Uterus (tissue), 4 donors: Measurements from ENCODE around the gene SLC66A2. TPM values are rescaled to one million over a fixed set of nuclear protein-coding genes. Genes with fewer than 3 reads are reported as not detected.
A peak's percentile ranks its signal among the peaks of the same experiment; 100 is the strongest.

Source experiments
- DNase-seq, 2 donors: peaks; one replicate each; pipeline ENCODE4 v3.0.0-alpha.2; 2019 to 2020
- H3K27ac ChIP-seq, 2 donors: fragments of 200-600 bp; sonication (generic); 1 replicate in 1 of 2; 2 replicates in 1 of 2; pipeline ENCODE4 v1.5.1; 2016 to 2018
- H3K27me3 ChIP-seq, 2 donors: fragments of 200-600 bp; sonication (generic); one replicate each; pipeline ENCODE4 v1.5.1; 2018 to 2019; ENCODE audit warnings: control low read depth in 1 of 2
- H3K36me3 ChIP-seq, 2 donors: fragments of 200-600 bp; sonication (generic); one replicate each; pipeline ENCODE4 v1.5.1; 2019; ENCODE audit warnings: control low read depth in 1 of 2
- H3K4me1 ChIP-seq, 2 donors: fragments of 200-600 bp; sonication (generic); one replicate each; pipeline ENCODE4 v1.5.1; 2018 to 2019; ENCODE audit warnings: control low read depth in 1 of 2
- H3K4me3 ChIP-seq, 2 donors: fragments of 200-600 bp; sonication (generic); 1 replicate in 1 of 2; 2 replicates in 1 of 2; pipeline ENCODE4 v1.5.1; 2018 to 2019; ENCODE audit warnings: mild to moderate bottlenecking in 1 of 2
- H3K9me3 ChIP-seq, 2 donors: fragments of 200-600 bp; sonication (generic); one replicate each; pipeline ENCODE4 v1.5.1; 2019; ENCODE audit warnings: control low read depth in 1 of 2
- POLR2A ChIP-seq, 2 donors: fragments of 450-650 bp; IDR thresholded peaks; one replicate each; pipeline ENCODE4 v1.6.1; 2016; ENCODE audit warnings: antibody characterized with exemption in 2 of 2, mild to moderate bottlenecking in 1 of 2, moderate library complexity in 1 of 2
- intact Hi-C: fragments of 100-400 bp; cut with DNase I; formaldehyde crosslinking; loops from one replicate; pipeline ENCODE4 v1.15.1; 2023; ENCODE audit warnings: low total_unique reads
- total RNA-seq, 4 donors: library from RNA; depleted of rRNA in 3 of 4; stranded (reverse); fragments of >200 nt in 3 of 4; gene quantifications; one replicate each; pipeline versions ENCODE4 v1.1.0 to v1.2.4, GENCODE V29; 2014 to 2023
- TF ChIP-seq, protein P1 (sequence below), 4 experiments: fragments of 200-600 bp in 2 of 4; fragments of 450-650 bp in 2 of 4; sonication (generic) in 2 of 4; IDR thresholded peaks; one replicate each; pipeline ENCODE4 v1.5.1; 2016 to 2019; ENCODE audit warnings: antibody characterized with exemption in 4 of 4, mild to moderate bottlenecking in 2 of 4, moderate library complexity in 1 of 4
- donor health status: DM: yes; HTN: yes; CAD: no.

The SLC66A2 gene
- total RNA-seq, 4 donors from 2014 or later, result 20.3 to 42.5 (median 32.5) TPM

DNA sequence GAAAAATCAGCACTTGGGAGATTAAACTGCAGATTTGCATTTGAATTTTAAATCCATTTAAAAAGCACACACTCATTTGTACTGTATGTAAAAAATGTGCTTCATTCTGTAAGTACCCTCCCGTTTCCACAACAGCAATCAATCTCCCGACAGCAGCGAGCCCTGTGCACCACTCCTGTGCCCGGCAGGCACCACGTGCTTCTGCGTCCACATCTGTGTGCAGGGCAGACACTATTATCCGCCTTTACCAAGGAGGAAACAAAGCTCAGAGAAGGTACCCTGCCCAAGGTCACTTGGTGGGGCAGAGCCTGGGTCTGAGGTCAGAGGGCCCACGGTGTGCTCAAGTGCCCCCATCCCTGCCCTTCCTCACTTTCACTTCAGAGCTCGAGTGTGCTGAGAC, 20.5 kb upstream of the SLC66A2 start:
- no peaks in the 10 kb centered on the region for H3K9me3 ChIP-seq
- TF ChIP-seq, protein P1, sequence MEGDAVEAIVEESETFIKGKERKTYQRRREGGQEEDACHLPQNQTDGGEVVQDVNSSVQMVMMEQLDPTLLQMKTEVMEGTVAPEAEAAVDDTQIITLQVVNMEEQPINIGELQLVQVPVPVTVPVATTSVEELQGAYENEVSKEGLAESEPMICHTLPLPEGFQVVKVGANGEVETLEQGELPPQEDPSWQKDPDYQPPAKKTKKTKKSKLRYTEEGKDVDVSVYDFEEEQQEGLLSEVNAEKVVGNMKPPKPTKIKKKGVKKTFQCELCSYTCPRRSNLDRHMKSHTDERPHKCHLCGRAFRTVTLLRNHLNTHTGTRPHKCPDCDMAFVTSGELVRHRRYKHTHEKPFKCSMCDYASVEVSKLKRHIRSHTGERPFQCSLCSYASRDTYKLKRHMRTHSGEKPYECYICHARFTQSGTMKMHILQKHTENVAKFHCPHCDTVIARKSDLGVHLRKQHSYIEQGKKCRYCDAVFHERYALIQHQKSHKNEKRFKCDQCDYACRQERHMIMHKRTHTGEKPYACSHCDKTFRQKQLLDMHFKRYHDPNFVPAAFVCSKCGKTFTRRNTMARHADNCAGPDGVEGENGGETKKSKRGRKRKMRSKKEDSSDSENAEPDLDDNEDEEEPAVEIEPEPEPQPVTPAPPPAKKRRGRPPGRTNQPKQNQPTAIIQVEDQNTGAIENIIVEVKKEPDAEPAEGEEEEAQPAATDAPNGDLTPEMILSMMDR (IDR thresholded peaks at IDR 0.05), result no peak
- TF ChIP-seq POLR2A (IDR thresholded peaks at IDR 0.05), result no peak
- no peak overlapping the region for H3K4me3 ChIP-seq
- no peaks in the 10 kb centered on the region for H3K27me3 ChIP-seq
- no peak for DNase-seq
- intact Hi-C loops, result no loop called here
- H3K36me3 ChIP-seq, result no peaks in the 10 kb centered on the region
- no peaks in the 10 kb centered on the region for H3K4me1 ChIP-seq
- H3K27ac ChIP-seq, result no peak overlapping the region

GRCh38 chr18:79971211-79971952, 19.9 kb upstream of the SLC66A2 start:
- no peak overlapping the region for H3K4me3 ChIP-seq
- H3K27me3 ChIP-seq, result no peaks in the 10 kb centered on the region
- intact Hi-C loops, result no loop called here
- no peak overlapping the region for H3K27ac ChIP-seq
- H3K9me3 ChIP-seq, result no peaks in the 10 kb centered on the region
- DNase-seq, result no peak
- no peak for TF ChIP-seq POLR2A (IDR thresholded peaks at IDR 0.05)
- TF ChIP-seq, protein P1 (IDR thresholded peaks at IDR 0.05), result no peak
- no peaks in the 10 kb centered on the region for H3K36me3 ChIP-seq
- no peaks in the 10 kb centered on the region for H3K4me1 ChIP-seq

GRCh38 chr18:79970419-79971133, 19.1 kb upstream of the SLC66A2 start:
- H3K27ac ChIP-seq, result no peak overlapping the region
- no peaks in the 10 kb centered on the region for H3K36me3 ChIP-seq
- no peak overlapping the region for H3K4me3 ChIP-seq
- no peak for DNase-seq
- TF ChIP-seq, protein P1 (IDR thresholded peaks at IDR 0.05), result no peak
- no peak for TF ChIP-seq POLR2A (IDR thresholded peaks at IDR 0.05)
- no peaks in the 10 kb centered on the region for H3K9me3 ChIP-seq
- H3K4me1 ChIP-seq, result peaks cover 0 to 1% of the 10 kb centered on the region in 2 donors
- intact Hi-C loops, result no loop called here
- no peaks in the 10 kb centered on the region for H3K27me3 ChIP-seq

GRCh38 chr18:79965119-79965902, 13.9 kb upstream of the SLC66A2 start:
- peak in 1 of 2 donors; percentile 66 for DNase-seq
- no peaks in the 10 kb centered on the region for H3K9me3 ChIP-seq
- no peaks in the 10 kb centered on the region for H3K36me3 ChIP-seq
- H3K4me1 ChIP-seq, result peaks cover 0 to 3% of the 10 kb centered on the region in 2 donors
- TF ChIP-seq, protein P1 (IDR thresholded peaks at IDR 0.05), result no peak
- TF ChIP-seq POLR2A (IDR thresholded peaks at IDR 0.05), result no peak
- intact Hi-C loops, result no loop called here
- H3K27me3 ChIP-seq, result peaks cover 0 to 3% of the 10 kb centered on the region in 2 donors
- peak overlapping the region; percentile 70 to 84 for H3K27ac ChIP-seq
- H3K4me3 ChIP-seq, result peak overlapping the region; percentile 49 to 67
